Panc1 (cell line): ENCODE results near the gene MFSD12. TPM values are rescaled to one million over a fixed set of nuclear protein-coding genes. Genes with fewer than 3 reads are reported as not detected.
A peak's percentile ranks its signal among the peaks of the same experiment; 100 is the strongest.

Source experiments
- ATAC-seq: fragments of 200-7000 bp; cut with Tn5 transposase; 2 replicates; pipeline ENCODE4 v1.9.1; 2020; ENCODE audit warnings: mild to moderate bottlenecking, moderate library complexity
- BruUV-seq: library from RNA; stranded (reverse); fragments of 400-500 nt; replicated peaks from 2 replicates; lab custom pipeline; 2021; lab: Mats Ljungman, UMichigan
- CTCF ChIA-PET: fragments of 300-600 bp; sonication (Branson Sonifier 250); formaldehyde crosslinking; loops from one replicate; lab custom pipeline; 2022; ENCODE audit warnings: antibody characterized with exemption; lab: Charles Lee
- POLR2A ChIA-PET: fragments of 300-600 bp; sonication (Branson Sonifier 250); formaldehyde crosslinking; loops from one replicate; lab custom pipeline; 2022; ENCODE audit warnings: antibody characterized with exemption; lab: Charles Lee
- DNase-seq: peaks from one replicate; pipeline ENCODE4 v3.0.0-alpha.2; 2010; ENCODE audit warnings: low read depth, low spot score
- H3K27ac ChIP-seq: 2 replicates; pipeline ENCODE4 v1.5.1; 2011; ENCODE audit warnings: mild to moderate bottlenecking, low read length, inconsistent platforms
- H3K27me3 ChIP-seq: fragments of 200-500 bp; sonication (Bioruptor generic); 2 replicates; pipeline ENCODE4 v1.6.0; 2014; ENCODE audit warnings: low read length, inconsistent platforms; ENCODE audit not compliant: control insufficient read depth, insufficient read depth
- H3K36me3 ChIP-seq: fragments of 200-500 bp; sonication (Bioruptor generic); 2 replicates; pipeline ENCODE4 v1.5.1; 2014; ENCODE audit warnings: inconsistent platforms, mild to moderate bottlenecking, low read length, moderate library complexity; ENCODE audit not compliant: control insufficient read depth, insufficient read depth
- H3K4me1 ChIP-seq: 2 replicates; pipeline ENCODE4 v1.5.1; 2011; ENCODE audit warnings: inconsistent platforms, mild to moderate bottlenecking, low read length, moderate library complexity; ENCODE audit not compliant: control insufficient read depth, insufficient read depth
- H3K4me3 ChIP-seq, 2 experiments: 2 replicates each; pipeline ENCODE4 v1.5.1; 2011 to 2012; ENCODE audit warnings: low read depth in 2 of 2, low read length in 2 of 2, mild to moderate bottlenecking in 2 of 2, inconsistent platforms in 1 of 2, moderate library complexity in 1 of 2
- H3K9me3 ChIP-seq: fragments of 200-500 bp; sonication (Bioruptor generic); 2 replicates; pipeline ENCODE4 v1.5.1; 2014; ENCODE audit warnings: low read depth, mild to moderate bottlenecking, inconsistent platforms, low read length, moderate library complexity; ENCODE audit not compliant: control insufficient read depth, insufficient read depth
- CTCF ChIP-seq: fragments of 450-650 bp; IDR thresholded peaks from 2 replicates; pipeline ENCODE4 v1.5.1; 2017; ENCODE audit warnings: mild to moderate bottlenecking
- POLR2AphosphoS5 ChIP-seq: IDR thresholded peaks from 2 replicates; pipeline ENCODE4 v1.6.1; 2012; ENCODE audit warnings: mild to moderate bottlenecking, low read depth, low read length, moderate library complexity
- REST ChIP-seq, 2 experiments: IDR thresholded peaks; 2 replicates each; pipeline ENCODE4 v1.6.1; 2011 to 2012; ENCODE audit warnings: low read depth in 2 of 2, control low read depth in 1 of 2, low read length in 1 of 2, mild to moderate bottlenecking in 1 of 2, moderate library complexity in 1 of 2; ENCODE audit not compliant: insufficient read depth in 1 of 2
- SIN3A ChIP-seq: IDR thresholded peaks from 2 replicates; pipeline ENCODE4 v1.6.1; 2012; ENCODE audit warnings: low read depth, mild to moderate bottlenecking, low read length, moderate library complexity, borderline replicate concordance; ENCODE audit not compliant: insufficient read depth
- TCF7L2 ChIP-seq: IDR thresholded peaks from 2 replicates; pipeline ENCODE4 v1.6.1; 2011; ENCODE audit warnings: mild to moderate bottlenecking, low read depth, low read length, inconsistent platforms
- in situ Hi-C: cut with HindIII; loops from 2 replicates; pipeline ENCODE4 v1.10.0; 2016; ENCODE audit warnings: low sequenced_read_pairs, low pct_unique_long_range_greater_than_20kb
- intact Hi-C: fragments of 100-400 bp; cut with micrococcal nuclease; formaldehyde crosslinking; loops from one replicate; pipeline ENCODE4 v1.10.0; 2022; ENCODE audit not compliant: unreplicated experiment
- total RNA-seq: library from RNA; stranded (reverse); gene quantifications from one replicate; pipeline ENCODE4 v1.2.1, GENCODE V29; 2021; ENCODE audit not compliant: unreplicated experiment

Gene MFSD12
- total RNA-seq, 1 experiment from 2014 or later, result 98.8 TPM

- peaks cover 11% of the 10 kb centered on the region for H3K4me1 ChIP-seq
These were observed 886 bp downstream of the MFSD12 start for GRCh38 chr19:3556423-3556977.

More at GRCh38 chr19:3556423-3556977, 886 bp downstream of the MFSD12 start:
- POLR2A ChIA-PET, result no interaction called here
- Histone ChIP-seq H3K27ac (peak overlapping the region; percentile 65), H3K9me3 (no peaks in the 10 kb centered on the region), H3K27me3 (no peaks in the 10 kb centered on the region), H3K4me3 (peak overlapping the region; percentile 62 to 63), H3K36me3 (no peaks in the 10 kb centered on the region; the same call in 1 of the 2 replicates)
- no TSS peak for BruUV-seq
- TF ChIP-seq TCF7L2 (no peak), SIN3A (no peak), CTCF (no peak), POLR2AphosphoS5 (no peak), REST (IDR thresholded peaks at IDR 0.05; ENCODE audit: insufficient read depth in 1 of 2, low read depth in 2 of 2, low read length in 1 of 2) (no peak)
- in situ Hi-C loops (no loop called here), intact Hi-C loops (no loop called here)
- ATAC-seq, result no peak; the same call in 1 of the 2 replicates
- CTCF ChIA-PET, result interaction anchor here (0.6 kb wide), 1 partner anchor 165 kb away, joined by 3 read pairs; no protein-coding TSS in a partner anchor
- no peak for DNase-seq
